IMR-90 (cell line): ENCODE data around the gene MRPL19. TPM values are rescaled to one million over a fixed set of nuclear protein-coding genes. Genes with fewer than 3 reads are reported as not detected.

Experiments used
- ATAC-seq: fragments of 200-7000 bp; cut with Tn5 transposase; 2 replicates; pipeline ENCODE4 v1.9.1; 2020; ENCODE audit warnings: low read depth, mild to moderate bottlenecking, moderate library complexity
- BruUV-seq: library from RNA; stranded (reverse); fragments of 400-500 nt; replicated peaks from 2 replicates; lab custom pipeline; 2021; lab: Mats Ljungman, UMichigan
- CTCF ChIA-PET: fragments of 300-600 bp; formaldehyde crosslinking; extraction: SDS; loops from one replicate; lab custom pipeline; 2021; ENCODE audit warnings: antibody characterized with exemption; lab: Yijun Ruan, JAX
- POLR2A ChIA-PET: fragments of 300-600 bp; sonication (Branson Sonifier 250); formaldehyde crosslinking; loops from one replicate; lab custom pipeline; 2022; ENCODE audit warnings: antibody characterized with exemption; ENCODE audit not compliant: unreplicated experiment; lab: Charles Lee
- DNase-seq: peaks from one replicate; pipeline ENCODE4 v3.0.0; 2013
- H2AFZ ChIP-seq: replicated peaks from 2 replicates; pipeline ENCODE3; 2013; ENCODE audit warnings: low read length, mild to moderate bottlenecking; ENCODE audit not compliant: poor library complexity
- H2AK5ac ChIP-seq: 2 replicates; pipeline ENCODE4 v1.6.1; 2013; ENCODE audit warnings: low read depth, low read length, inconsistent platforms
- H2AK9ac ChIP-seq: replicated peaks from 2 replicates; pipeline ENCODE3; 2013; ENCODE audit warnings: mild to moderate bottlenecking, low read depth, low read length, moderate library complexity; ENCODE audit not compliant: poor library complexity
- H2BK120ac ChIP-seq: 2 replicates; pipeline ENCODE4 v1.6.1; 2013; ENCODE audit warnings: low read depth, low read length, inconsistent platforms
- H2BK15ac ChIP-seq: 3 replicates; pipeline ENCODE4 v1.6.1; 2013; ENCODE audit warnings: low read depth, low read length, inconsistent platforms
- H2BK20ac ChIP-seq: 2 replicates; pipeline ENCODE4 v1.6.1; 2013; ENCODE audit warnings: low read depth, mild to moderate bottlenecking, inconsistent platforms, low read length, moderate library complexity
- H2BK5ac ChIP-seq: 2 replicates; pipeline ENCODE4 v1.6.1; 2013; ENCODE audit warnings: mild to moderate bottlenecking, low read depth, low read length, inconsistent platforms; ENCODE audit not compliant: poor library complexity, severe bottlenecking
- H3K14ac ChIP-seq: replicated peaks from 2 replicates; pipeline ENCODE4 v1.6.1; 2013; ENCODE audit warnings: low read depth, low read length, inconsistent platforms
- H3K18ac ChIP-seq: 2 replicates; pipeline ENCODE4 v1.6.1; 2013; ENCODE audit warnings: low read depth, low read length, control low read depth
- H3K23ac ChIP-seq: 2 replicates; pipeline ENCODE4 v1.6.1; 2013; ENCODE audit warnings: low read depth, low read length, inconsistent platforms
- H3K27ac ChIP-seq: 2 replicates; pipeline ENCODE4 v1.5.1; 2013; ENCODE audit warnings: mild to moderate bottlenecking, control low read depth, low read length; ENCODE audit not compliant: insufficient read depth
- H3K27me3 ChIP-seq: 2 replicates; pipeline ENCODE4 v1.6.1; 2013; ENCODE audit warnings: low read length; ENCODE audit not compliant: control insufficient read depth, insufficient read depth
- H3K36me3 ChIP-seq: 2 replicates; pipeline ENCODE4 v1.6.1; 2013; ENCODE audit warnings: low read length, mixed read lengths; ENCODE audit not compliant: control insufficient read depth, insufficient read depth
- H3K4ac ChIP-seq: 2 replicates; pipeline ENCODE4 v1.6.1; 2013; ENCODE audit warnings: low read depth, low read length, inconsistent platforms
- H3K4me1 ChIP-seq: 2 replicates; pipeline ENCODE4 v1.6.1; 2013; ENCODE audit warnings: low read length, mixed read lengths; ENCODE audit not compliant: control insufficient read depth, insufficient read depth
- H3K4me2 ChIP-seq: 2 replicates; pipeline ENCODE4 v1.6.1; 2013; ENCODE audit warnings: low read depth, mild to moderate bottlenecking, control low read depth, low read length, moderate library complexity
- H3K4me3 ChIP-seq: 2 replicates; pipeline ENCODE4 v1.5.1; 2013; ENCODE audit warnings: low read depth, mild to moderate bottlenecking, control low read depth, low read length, moderate library complexity; ENCODE audit not compliant: insufficient read depth
- H3K56ac ChIP-seq: 2 replicates; pipeline ENCODE4 v1.6.1; 2013; ENCODE audit warnings: low read length, inconsistent platforms; ENCODE audit not compliant: insufficient read depth; ENCODE audit errors: extremely low read depth
- H3K79me1 ChIP-seq, 2 experiments: 2 replicates each; pipeline ENCODE4 v1.6.1; 2013; ENCODE audit warnings: low read length in 2 of 2, inconsistent platforms in 1 of 2, low read depth in 1 of 2
- H3K9ac ChIP-seq: 2 replicates; pipeline ENCODE4 v1.6.1; 2013; ENCODE audit warnings: low read depth, low read length, control low read depth
- H3K9me1 ChIP-seq: 2 replicates; pipeline ENCODE4 v1.6.1; 2013; ENCODE audit warnings: low read length, inconsistent platforms; ENCODE audit not compliant: insufficient read depth
- H3K9me3 ChIP-seq: 2 replicates; pipeline ENCODE4 v1.6.1; 2013; ENCODE audit warnings: low read length; ENCODE audit not compliant: control insufficient read depth, insufficient read depth
- H4K20me1 ChIP-seq: 2 replicates; pipeline ENCODE4 v1.6.1; 2013; ENCODE audit warnings: low read length, inconsistent platforms; ENCODE audit not compliant: insufficient read depth
- H4K5ac ChIP-seq: 2 replicates; pipeline ENCODE4 v1.6.1; 2013; ENCODE audit warnings: mild to moderate bottlenecking, low read depth, low read length, control low read depth
- H4K8ac ChIP-seq, 2 experiments: 2 replicates each; pipeline ENCODE4 v1.6.1; 2013; ENCODE audit warnings: low read depth in 2 of 2, low read length in 2 of 2, control low read depth in 1 of 2, inconsistent platforms in 1 of 2
- H4K91ac ChIP-seq: 2 replicates; pipeline ENCODE4 v1.6.1; 2013; ENCODE audit warnings: low read depth, low read length, inconsistent platforms; ENCODE audit not compliant: insufficient read depth
- BHLHE40 ChIP-seq: fragments of 150-350 bp; IDR thresholded peaks from 2 replicates; pipeline ENCODE4 v1.6.1; 2016; ENCODE audit warnings: mild to moderate bottlenecking, low read depth, low read length
- ELK1 ChIP-seq: fragments of 150-350 bp; IDR thresholded peaks from 2 replicates; pipeline ENCODE4 v1.6.1; 2016; ENCODE audit warnings: low read depth, mild to moderate bottlenecking, low read length, moderate library complexity, borderline replicate concordance
- MAFK ChIP-seq: IDR thresholded peaks from 2 replicates; pipeline ENCODE4 v1.6.1; 2012; ENCODE audit warnings: low read depth, low read length, improper control_type of control experiment
- SMC3 ChIP-seq: fragments of 150-350 bp; IDR thresholded peaks from 2 replicates; pipeline ENCODE4 v1.6.1; 2016; ENCODE audit warnings: low read depth, mild to moderate bottlenecking, antibody characterized with exemption, low read length, moderate library complexity
- WGBS, 2 experiments: methylation state at CpG; one replicate each; pipeline versions ENCODE4 v1.1.5 to v1.1.7; 2013; ENCODE audit warnings: missing lambda C conversion rate in 2 of 2; ENCODE audit not compliant: insufficient read length in 1 of 2; ENCODE audit errors: extremely low coverage in 2 of 2; 5-methylcytosine and 5-hydroxymethylcytosine counted together
- dilution Hi-C: fragments of 300-500 bp; cut with HindIII; formaldehyde crosslinking; loops from one replicate; pipeline ENCODE4 v1.14.3; 2018; ENCODE audit warnings: low sequenced_read_pairs; ENCODE audit not compliant: unreplicated experiment
- in situ Hi-C: fragments of 300-500 bp; cut with MboI; formaldehyde crosslinking; loops from 3 replicates; pipeline ENCODE4 v1.14.3; 2019; ENCODE audit warnings: low sequenced_read_pairs, inconsistent platforms, mixed read lengths
- intact Hi-C: fragments of 100-400 bp; cut with micrococcal nuclease; formaldehyde crosslinking; loops from 2 replicates; pipeline ENCODE4 v1.10.0; 2022
- polyA plus RNA-seq, 3 experiments: library from polyadenylated mRNA; depleted of rRNA; stranded (reverse); fragments of >200 nt; gene quantifications; 2 replicates each; pipeline ENCODE4 v1.2.3, GENCODE V29; 2012; ENCODE audit warnings: low replicate concordance in 1 of 3
- total RNA-seq: library from RNA; depleted of rRNA; stranded (reverse); fragments of >200 nt; gene quantifications from 2 replicates; pipeline ENCODE4 v1.2.3, GENCODE V29; 2012

Gene MRPL19
- total and polyA plus RNA-seq, 2 of the 4 experiments (the other 2 are of a cell fraction), result 24.8 to 28.5 TPM

GRCh38 chr2:75598589-75599155, 47.9 kb upstream of the MRPL19 start:
- intact Hi-C loops (no loop called here), dilution Hi-C loops (no loop called here), in situ Hi-C loops (no loop called here)
- Histone ChIP-seq H3K23ac (peak overlapping the region; percentile 22; the same call in 1 of the 2 replicates), H2AK5ac (peak overlapping the region; percentile 92), H4K8ac (0 out of 4 replicates have a peak overlapping the region, but pooled peaks of 1 of the 2 experiments have one; percentile 33), H3K18ac (peak overlapping the region; percentile 61; the same call in 1 of the 2 replicates), H2AFZ (no peak overlapping the region), H4K5ac (peak overlapping the region; percentile 44; the same call in 1 of the 2 replicates), H3K56ac (no peak overlapping the region), H3K4me3 (no peak overlapping the region), H2BK15ac (peak overlapping the region; percentile 84; the same call in 2 of the 3 replicates), H3K9me1 (peaks cover 20% of the 10 kb centered on the region), H3K27ac (0 out of 2 replicates have a peak overlapping the region, but pooled peaks have one; percentile 7), H3K4me1 (peaks cover 29% of the 10 kb centered on the region), H4K91ac (peak overlapping the region; percentile 79), H3K4me2 (no peak overlapping the region), H2BK120ac (peak overlapping the region; percentile 87), H3K79me1 (peaks cover 0 to 17% of the 10 kb centered on the region in 2 experiments; a peak in 1 of 4 replicates), H4K20me1 (no peaks in the 10 kb centered on the region), H2AK9ac (no peak overlapping the region), H3K36me3 (no peaks in the 10 kb centered on the region), H3K27me3 (no peaks in the 10 kb centered on the region), H2BK20ac (peak overlapping the region; percentile 83), H3K14ac (0 out of 2 replicates have a peak overlapping the region, but pooled peaks have one; percentile 27), H2BK5ac (peak overlapping the region; percentile 35), H3K4ac (peak overlapping the region; percentile 73), H3K9me3 (no peaks in the 10 kb centered on the region), H3K9ac (no peak overlapping the region)
- ATAC-seq (no peak), DNase-seq (no peak)
- TF ChIP-seq ELK1, result no peak
- TF ChIP-seq SMC3, result no peak
- no peak for TF ChIP-seq BHLHE40
- TF ChIP-seq MAFK, result no peak
- CTCF ChIA-PET, result no interaction called here
- 40% methylated on average over 2 of the region's 8 CpGs; no CpG with 5 or more reads in 1 of the 2 experiments for WGBS, 2 experiments
- POLR2A ChIA-PET, result no interaction called here
- no TSS peak for BruUV-seq
